Measurements from ENCODE around the gene XRRA1.

DNA sequence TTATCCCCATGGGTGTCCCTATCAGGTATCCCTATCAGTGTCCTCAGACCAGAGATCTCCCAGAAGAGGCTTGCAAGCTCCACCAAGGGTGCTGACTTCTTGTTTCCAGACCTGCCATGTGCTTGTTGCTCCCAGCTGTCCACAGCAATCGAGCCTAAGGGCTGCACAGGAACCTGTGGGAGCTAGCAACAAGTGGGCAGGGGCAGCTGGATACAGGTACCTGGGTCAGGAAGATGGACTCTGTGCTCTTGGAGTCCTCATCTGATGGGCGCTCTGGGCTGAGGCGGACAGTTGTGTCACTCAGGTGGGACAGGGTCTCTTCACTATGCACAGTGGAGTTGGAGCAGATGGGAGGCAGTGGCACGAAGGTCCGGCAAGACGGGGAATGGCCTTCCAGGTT is 101.0 kb downstream of the XRRA1 start:
- TF ChIP-seq POLR2A (IDR thresholded peaks at IDR 0.05; ENCODE audit: extremely low read depth, insufficient read length) (no peak), MYC (IDR thresholded peaks at IDR 0.05; ENCODE audit: low read depth, low read length) (no peak)
- TF ChIP-seq, protein P1, sequence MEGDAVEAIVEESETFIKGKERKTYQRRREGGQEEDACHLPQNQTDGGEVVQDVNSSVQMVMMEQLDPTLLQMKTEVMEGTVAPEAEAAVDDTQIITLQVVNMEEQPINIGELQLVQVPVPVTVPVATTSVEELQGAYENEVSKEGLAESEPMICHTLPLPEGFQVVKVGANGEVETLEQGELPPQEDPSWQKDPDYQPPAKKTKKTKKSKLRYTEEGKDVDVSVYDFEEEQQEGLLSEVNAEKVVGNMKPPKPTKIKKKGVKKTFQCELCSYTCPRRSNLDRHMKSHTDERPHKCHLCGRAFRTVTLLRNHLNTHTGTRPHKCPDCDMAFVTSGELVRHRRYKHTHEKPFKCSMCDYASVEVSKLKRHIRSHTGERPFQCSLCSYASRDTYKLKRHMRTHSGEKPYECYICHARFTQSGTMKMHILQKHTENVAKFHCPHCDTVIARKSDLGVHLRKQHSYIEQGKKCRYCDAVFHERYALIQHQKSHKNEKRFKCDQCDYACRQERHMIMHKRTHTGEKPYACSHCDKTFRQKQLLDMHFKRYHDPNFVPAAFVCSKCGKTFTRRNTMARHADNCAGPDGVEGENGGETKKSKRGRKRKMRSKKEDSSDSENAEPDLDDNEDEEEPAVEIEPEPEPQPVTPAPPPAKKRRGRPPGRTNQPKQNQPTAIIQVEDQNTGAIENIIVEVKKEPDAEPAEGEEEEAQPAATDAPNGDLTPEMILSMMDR (IDR thresholded peaks at IDR 0.05; ENCODE audit: low read depth, low read length) = no peak
- TF ChIP-seq, protein P2, sequence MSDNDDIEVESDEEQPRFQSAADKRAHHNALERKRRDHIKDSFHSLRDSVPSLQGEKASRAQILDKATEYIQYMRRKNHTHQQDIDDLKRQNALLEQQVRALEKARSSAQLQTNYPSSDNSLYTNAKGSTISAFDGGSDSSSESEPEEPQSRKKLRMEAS (IDR thresholded peaks at IDR 0.05; ENCODE audit: low read depth, low read length) = no peak
